Endothelial cell of umbilical vein (primary cell): Measurements from ENCODE around the gene AKTIP. TPM values are rescaled to one million over a fixed set of nuclear protein-coding genes. Genes with fewer than 3 reads are reported as not detected.

Experiments used
- BruUV-seq: library from RNA; stranded (reverse); fragments of 400-500 nt; replicated peaks from 2 replicates; lab custom pipeline; 2021; lab: Mats Ljungman, UMichigan
- CTCF ChIA-PET: fragments of 300-600, 350-600 bp; sonication (Branson Sonifier 250); formaldehyde crosslinking; loops from one replicate; lab custom pipeline; 2021; ENCODE audit warnings: antibody characterized with exemption, inconsistent platforms; lab: Charles Lee
- POLR2A ChIA-PET: fragments of 300-600, 350-600 bp; sonication (Branson Sonifier 250); formaldehyde crosslinking; loops from one replicate; lab custom pipeline; 2021; ENCODE audit warnings: antibody characterized with exemption, inconsistent platforms; lab: Charles Lee
- DNase-seq: peaks from one replicate; pipeline ENCODE4 v3.0.0-alpha.2; 2011; ENCODE audit warnings: low read depth, low spot score
- FAIRE-seq: peaks from 2 replicates; lab custom pipeline; 2011; peaks lifted over from hg19 to GRCh38; lab: Jason Lieb, UNC
- H2AFZ ChIP-seq: 2 replicates; pipeline ENCODE4 v1.6.0; 2012; ENCODE audit warnings: low read depth, low read length, control low read depth, inconsistent platforms
- H3K27ac ChIP-seq: 2 replicates; pipeline ENCODE4 v1.5.1; 2011; ENCODE audit warnings: low read depth, mild to moderate bottlenecking, control low read depth, low read length, moderate library complexity; ENCODE audit not compliant: insufficient read depth
- H3K27me3 ChIP-seq, 2 experiments: 2 replicates each; pipeline versions ENCODE4 v1.6.0 to v1.6.1; 2011; ENCODE audit warnings: low read length in 2 of 2, mixed read lengths in 1 of 2; ENCODE audit not compliant: control insufficient read depth in 2 of 2, insufficient read depth in 2 of 2
- H3K36me3 ChIP-seq, 2 experiments: 2 replicates in 1 of 2; 3 replicates in 1 of 2; pipeline ENCODE4 v1.5.1; 2011; ENCODE audit warnings: low read length in 2 of 2, mild to moderate bottlenecking in 1 of 2, moderate library complexity in 1 of 2; ENCODE audit not compliant: control insufficient read depth in 2 of 2, insufficient read depth in 2 of 2; ENCODE audit errors: extremely low read depth in 1 of 2
- H3K4me1 ChIP-seq: 3 replicates; pipeline ENCODE4 v1.5.1; 2011; ENCODE audit warnings: mild to moderate bottlenecking, low read length; ENCODE audit not compliant: control insufficient read depth, insufficient read depth; ENCODE audit errors: extremely low read depth
- H3K4me2 ChIP-seq: 2 replicates; pipeline ENCODE4 v1.6.1; 2011; ENCODE audit warnings: low read length, control low read depth, mixed read lengths; ENCODE audit not compliant: insufficient read depth
- H3K4me3 ChIP-seq, 3 experiments: fragments of 200-600 bp in 1 of 3; sonication (generic), shearing (Covaris generic) in 1 of 3; replicated peaks in 1 of 3; 2 replicates each; pipeline ENCODE4 v1.5.1; 2011 to 2016; ENCODE audit warnings: control low read depth in 3 of 3, low read length in 3 of 3, mild to moderate bottlenecking in 2 of 3, inconsistent platforms in 1 of 3, low read depth in 1 of 3, moderate library complexity in 1 of 3; ENCODE audit not compliant: insufficient read depth in 1 of 3
- H3K79me2 ChIP-seq: 2 replicates; pipeline ENCODE4 v1.6.0; 2012; ENCODE audit warnings: low read length, inconsistent platforms; ENCODE audit not compliant: control insufficient read depth, insufficient read depth
- H3K9ac ChIP-seq: replicated peaks from 2 replicates; pipeline ENCODE3; 2011; ENCODE audit warnings: low read length, control low read depth; ENCODE audit not compliant: insufficient read depth; ENCODE audit errors: extremely low read depth
- H3K9me1 ChIP-seq: replicated peaks from 3 replicates; pipeline ENCODE4 v1.6.0; 2011; ENCODE audit warnings: mild to moderate bottlenecking, low read length; ENCODE audit not compliant: control insufficient read depth, insufficient read depth; ENCODE audit errors: extremely low read depth
- H3K9me3 ChIP-seq: replicated peaks from 2 replicates; pipeline ENCODE4 v1.5.1; 2012; ENCODE audit warnings: low read length, inconsistent platforms; ENCODE audit not compliant: control insufficient read depth, insufficient read depth
- H4K20me1 ChIP-seq: replicated peaks from 2 replicates; pipeline ENCODE3; 2011; ENCODE audit warnings: mild to moderate bottlenecking, low read length; ENCODE audit not compliant: control insufficient read depth, insufficient read depth; ENCODE audit errors: extremely low read depth
- EZH2 ChIP-seq: IDR thresholded peaks from 2 replicates; pipeline ENCODE4 v1.6.1; 2012; ENCODE audit warnings: borderline replicate concordance, low read depth, mild to moderate bottlenecking, moderate library complexity, low read length, inconsistent platforms; ENCODE audit not compliant: severe bottlenecking
- FOS ChIP-seq: IDR thresholded peaks from 2 replicates; pipeline ENCODE4 v1.6.1; 2011; ENCODE audit warnings: mild to moderate bottlenecking, low read length, moderate library complexity, borderline replicate concordance; ENCODE audit not compliant: insufficient read depth
- GATA2 ChIP-seq: IDR thresholded peaks from 2 replicates; pipeline ENCODE4 v1.7.0; 2011; ENCODE audit warnings: low read depth, mild to moderate bottlenecking, moderate library complexity, mixed read lengths, low read length; ENCODE audit not compliant: insufficient read length, insufficient read depth
- JUN ChIP-seq: IDR thresholded peaks from 2 replicates; pipeline ENCODE4 v1.6.1; 2011; ENCODE audit warnings: borderline replicate concordance, low read depth; ENCODE audit not compliant: insufficient read length, insufficient read depth
- MYC ChIP-seq: IDR thresholded peaks from one replicate; pipeline ENCODE4 v1.6.1; 2011; ENCODE audit warnings: mild to moderate bottlenecking, low read depth, low read length
- POLR2A ChIP-seq: IDR thresholded peaks from 2 replicates; pipeline ENCODE4 v1.6.1; 2012; ENCODE audit warnings: low read depth, mild to moderate bottlenecking, control low read depth, low read length
- POLR2AphosphoS5 ChIP-seq: IDR thresholded peaks from 2 replicates; pipeline ENCODE4 v1.6.1; 2012; ENCODE audit warnings: low read depth, mild to moderate bottlenecking, control low read depth, low read length, moderate library complexity; ENCODE audit not compliant: insufficient read depth
- dilution Hi-C: fragments of 300-500 bp; cut with MboI; formaldehyde crosslinking; loops from one replicate; pipeline ENCODE4 v1.15.0; 2019; ENCODE audit warnings: low sequenced_read_pairs; ENCODE audit not compliant: extremely low pct_ligation_motif_present
- intact Hi-C: fragments of 100-400 bp; cut with micrococcal nuclease; formaldehyde crosslinking; loops from one replicate; pipeline ENCODE4 v1.10.0; 2022
- polyA plus RNA-seq, 4 experiments: library from polyadenylated mRNA; depleted of rRNA in 3 of 4; stranded (reverse) in 3 of 4; unstranded in 1 of 4; fragments of >200 nt; gene quantifications; 2 replicates each; pipeline versions ENCODE4 v1.2.1 to v1.2.3, GENCODE V29; 2011 to 2012; ENCODE audit warnings: missing spikeins in 1 of 4
- total RNA-seq: library from RNA; stranded (reverse); gene quantifications from 2 replicates; pipeline ENCODE4 v1.2.3, GENCODE V29; 2021
- TF ChIP-seq, protein P1 (sequence below): IDR thresholded peaks from 2 replicates; pipeline ENCODE4 v1.6.1; 2011; ENCODE audit not compliant: insufficient read depth, insufficient read length
- TF ChIP-seq, protein P2 (sequence below), 2 donors: IDR thresholded peaks; 1 replicate in 1 of 2; 2 replicates in 1 of 2; pipeline ENCODE4 v1.5.1; 2011; ENCODE audit warnings: low read length in 2 of 2, mild to moderate bottlenecking in 2 of 2, moderate library complexity in 2 of 2, control low read depth in 1 of 2, inconsistent platforms in 1 of 2, low read depth in 1 of 2; ENCODE audit not compliant: insufficient read depth in 1 of 2; ENCODE audit errors: extremely low read depth in 1 of 2

AKTIP gene
- total and polyA plus RNA-seq, 2 donors (not counting 3 experiments of a cell fraction or from before 2014, with no cell fraction given), result 25.1 to 32.7 TPM

DNA sequence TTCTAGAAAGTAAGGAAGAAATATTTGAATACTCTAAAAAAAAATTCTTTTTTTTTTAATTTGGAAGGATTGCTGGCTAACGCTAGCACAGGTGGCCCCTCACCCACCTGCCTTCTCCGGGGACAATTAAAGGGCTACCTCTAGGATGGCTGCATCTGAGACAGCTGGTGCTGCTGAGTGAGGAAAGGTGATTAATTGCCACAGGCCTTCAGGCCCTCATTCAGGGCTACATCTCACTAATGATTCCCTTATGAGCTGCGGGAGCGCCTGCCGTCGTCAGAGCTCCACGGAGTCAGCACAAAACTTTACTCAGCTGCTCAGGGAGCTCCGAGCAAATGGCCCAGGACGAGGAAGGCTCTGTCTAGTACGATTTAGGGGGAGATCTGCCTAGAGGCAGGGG is 27.0 kb upstream of the AKTIP start:
- POLR2A ChIA-PET, result no interaction called here
- no peak for DNase-seq
- peaks cover 0 to 2% of the 10 kb centered on the region in 2 experiments for H3K27me3 ChIP-seq
- no peak overlapping the region for H3K27ac ChIP-seq
- no peaks in the 10 kb centered on the region for H3K9me1 ChIP-seq
- H3K4me2 ChIP-seq, result no peak overlapping the region
- BruUV-seq, result no TSS peak
- dilution Hi-C loops (no loop called here), intact Hi-C loops (no loop called here)
- CTCF ChIA-PET, result interaction anchor here (1.5 kb wide), 1 partner anchor 20 kb away, joined by 3 read pairs; no protein-coding TSS in a partner anchor
- no peak for FAIRE-seq
- H3K9ac ChIP-seq, result no peak overlapping the region
- no peaks in the 10 kb centered on the region for H3K9me3 ChIP-seq
- no peaks in the 10 kb centered on the region for H4K20me1 ChIP-seq
- TF ChIP-seq POLR2AphosphoS5, result no peak
- no peak overlapping the region for H2AFZ ChIP-seq
- H3K4me3 ChIP-seq, result no peak overlapping the region
- no peaks in the 10 kb centered on the region for H3K79me2 ChIP-seq
- H3K4me1 ChIP-seq, result no peaks in the 10 kb centered on the region
- H3K36me3 ChIP-seq, result no peaks in the 10 kb centered on the region

GRCh38 chr16:53529513-53529912 is 26.5 kb upstream of the AKTIP start:
- Histone ChIP-seq H3K4me3 (no peak overlapping the region), H3K36me3 (no peaks in the 10 kb centered on the region), H3K79me2 (no peaks in the 10 kb centered on the region), H3K4me1 (no peaks in the 10 kb centered on the region), H2AFZ (no peak overlapping the region), H3K9me1 (no peaks in the 10 kb centered on the region), H3K9me3 (no peaks in the 10 kb centered on the region), H3K27me3 (peaks cover 0 to 2% of the 10 kb centered on the region in 2 experiments), H3K4me2 (no peak overlapping the region), H3K9ac (no peak overlapping the region), H3K27ac (no peak overlapping the region), H4K20me1 (no peaks in the 10 kb centered on the region)
- CTCF ChIA-PET, result no interaction called here
- POLR2A ChIA-PET, result no interaction called here
- intact Hi-C loops, result no loop called here
- no TSS peak for BruUV-seq
- no peak for TF ChIP-seq GATA2
- TF ChIP-seq, protein P1, sequence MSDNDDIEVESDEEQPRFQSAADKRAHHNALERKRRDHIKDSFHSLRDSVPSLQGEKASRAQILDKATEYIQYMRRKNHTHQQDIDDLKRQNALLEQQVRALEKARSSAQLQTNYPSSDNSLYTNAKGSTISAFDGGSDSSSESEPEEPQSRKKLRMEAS, result no peak
- no peak for TF ChIP-seq FOS
- TF ChIP-seq MYC, result no peak
- TF ChIP-seq POLR2A, result no peak
- TF ChIP-seq JUN, result no peak
- no peak for TF ChIP-seq POLR2AphosphoS5
- TF ChIP-seq EZH2, result no peak
- TF ChIP-seq, protein P2, sequence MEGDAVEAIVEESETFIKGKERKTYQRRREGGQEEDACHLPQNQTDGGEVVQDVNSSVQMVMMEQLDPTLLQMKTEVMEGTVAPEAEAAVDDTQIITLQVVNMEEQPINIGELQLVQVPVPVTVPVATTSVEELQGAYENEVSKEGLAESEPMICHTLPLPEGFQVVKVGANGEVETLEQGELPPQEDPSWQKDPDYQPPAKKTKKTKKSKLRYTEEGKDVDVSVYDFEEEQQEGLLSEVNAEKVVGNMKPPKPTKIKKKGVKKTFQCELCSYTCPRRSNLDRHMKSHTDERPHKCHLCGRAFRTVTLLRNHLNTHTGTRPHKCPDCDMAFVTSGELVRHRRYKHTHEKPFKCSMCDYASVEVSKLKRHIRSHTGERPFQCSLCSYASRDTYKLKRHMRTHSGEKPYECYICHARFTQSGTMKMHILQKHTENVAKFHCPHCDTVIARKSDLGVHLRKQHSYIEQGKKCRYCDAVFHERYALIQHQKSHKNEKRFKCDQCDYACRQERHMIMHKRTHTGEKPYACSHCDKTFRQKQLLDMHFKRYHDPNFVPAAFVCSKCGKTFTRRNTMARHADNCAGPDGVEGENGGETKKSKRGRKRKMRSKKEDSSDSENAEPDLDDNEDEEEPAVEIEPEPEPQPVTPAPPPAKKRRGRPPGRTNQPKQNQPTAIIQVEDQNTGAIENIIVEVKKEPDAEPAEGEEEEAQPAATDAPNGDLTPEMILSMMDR (IDR thresholded peaks at IDR 0.05; ENCODE audit: extremely low read depth in 1 of 2, insufficient read depth in 1 of 2, low read depth in 1 of 2, low read length in 2 of 2), result no peak
- DNase-seq (no peak), FAIRE-seq (no peak)
- dilution Hi-C loops, result no loop called here
